ENCODE results near the gene CNTNAP2.

DNA sequence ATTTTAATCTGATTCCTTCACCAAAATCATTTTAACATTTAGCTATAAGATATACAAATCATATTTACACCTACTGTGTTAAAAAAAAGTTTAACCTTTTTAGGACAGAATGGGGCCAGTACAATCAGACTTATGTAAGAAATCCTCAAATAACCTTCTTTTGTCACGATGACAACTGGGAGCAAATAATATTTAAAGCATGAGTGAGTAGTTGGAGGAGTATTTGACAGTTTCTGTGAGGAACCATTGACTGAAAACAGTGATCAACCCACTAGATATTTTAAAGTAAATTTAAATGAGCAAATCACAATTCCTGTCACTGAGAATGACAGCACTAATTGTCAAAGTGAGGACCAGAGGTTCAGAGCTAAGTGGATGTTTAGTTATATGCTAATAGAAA lies 289.1 kb downstream of the CNTNAP2 start:
- TF ChIP-seq, protein P1, sequence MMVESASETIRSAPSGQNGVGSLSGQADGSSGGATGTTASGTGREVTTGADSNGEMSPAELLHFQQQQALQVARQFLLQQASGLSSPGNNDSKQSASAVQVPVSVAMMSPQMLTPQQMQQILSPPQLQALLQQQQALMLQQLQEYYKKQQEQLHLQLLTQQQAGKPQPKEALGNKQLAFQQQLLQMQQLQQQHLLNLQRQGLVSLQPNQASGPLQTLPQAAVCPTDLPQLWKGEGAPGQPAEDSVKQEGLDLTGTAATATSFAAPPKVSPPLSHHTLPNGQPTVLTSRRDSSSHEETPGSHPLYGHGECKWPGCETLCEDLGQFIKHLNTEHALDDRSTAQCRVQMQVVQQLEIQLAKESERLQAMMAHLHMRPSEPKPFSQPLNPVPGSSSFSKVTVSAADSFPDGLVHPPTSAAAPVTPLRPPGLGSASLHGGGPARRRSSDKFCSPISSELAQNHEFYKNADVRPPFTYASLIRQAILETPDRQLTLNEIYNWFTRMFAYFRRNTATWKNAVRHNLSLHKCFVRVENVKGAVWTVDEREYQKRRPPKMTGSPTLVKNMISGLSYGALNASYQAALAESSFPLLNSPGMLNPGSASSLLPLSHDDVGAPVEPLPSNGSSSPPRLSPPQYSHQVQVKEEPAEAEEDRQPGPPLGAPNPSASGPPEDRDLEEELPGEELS (CRISPR knock-in tag; IDR thresholded peaks at IDR 0.05; ENCODE audit: borderline replicate concordance): no peak
- TF ChIP-seq ZNF146 (CRISPR knock-in tag; IDR thresholded peaks at IDR 0.05; ENCODE audit: unreplicated experiment) (no peak), PPARD (CRISPR knock-in tag; IDR thresholded peaks at IDR 0.05) (no peak), FIP1L1 (IDR thresholded peaks at IDR 0.05; ENCODE audit: low read depth, low read length, poor library complexity, severe bottlenecking) (no peak), E2F1 (CRISPR knock-in tag; IDR thresholded peaks at IDR 0.05) (no peak), HIVEP1 (CRISPR knock-in tag; IDR thresholded peaks at IDR 0.05) (no peak), REST (IDR thresholded peaks at IDR 0.05; ENCODE audit: borderline replicate concordance) (no peak), REST (CRISPR knock-in tag; IDR thresholded peaks at IDR 0.05; ENCODE audit: low read depth) (no peak)
